CD4-positive, CD25-positive, alpha-beta regulatory T cell (primary cell): ENCODE data around the gene KIF3A. TPM values are rescaled to one million over a fixed set of nuclear protein-coding genes. Genes with fewer than 3 reads are reported as not detected.

Experiments used
- ATAC-seq, 2 donors: fragments of 150-1000 bp; cut with Tn5 transposase; one replicate each; pipeline ENCODE4 v1.10.0; 2021; ENCODE audit warnings: low read depth in 2 of 2, moderate number of reproducible peaks in 2 of 2, moderate library complexity in 1 of 2
- DNase-seq, 3 donors: peaks; one replicate each; pipeline versions ENCODE4 v3.0.0 to v3.0.0-alpha.2; 2012 to 2022; ENCODE audit warnings: mixed read lengths in 1 of 3
- H3K27ac ChIP-seq: one replicate; pipeline ENCODE4 v1.7.0; 2013; ENCODE audit warnings: mild to moderate bottlenecking, low read length; ENCODE audit not compliant: insufficient read depth, poor library complexity, severe bottlenecking
- H3K27me3 ChIP-seq: one replicate; pipeline ENCODE4 v1.7.0; 2013; ENCODE audit warnings: low read length; ENCODE audit not compliant: control insufficient read depth, insufficient read depth
- H3K36me3 ChIP-seq: one replicate; pipeline ENCODE4 v1.7.0; 2013; ENCODE audit warnings: mild to moderate bottlenecking, low read length, moderate library complexity; ENCODE audit not compliant: control insufficient read depth, insufficient read depth
- H3K4me1 ChIP-seq: 2 replicates; pipeline ENCODE4 v1.7.0; 2013; ENCODE audit warnings: mild to moderate bottlenecking, low read length; ENCODE audit not compliant: insufficient read depth, control insufficient read depth, poor library complexity, severe bottlenecking
- H3K4me3 ChIP-seq: one replicate; pipeline ENCODE4 v1.7.0; 2013; ENCODE audit warnings: low read depth, mild to moderate bottlenecking, low read length, moderate library complexity
- H3K9me3 ChIP-seq, 2 experiments: 1 replicate in 1 of 2; 2 replicates in 1 of 2; pipeline ENCODE4 v1.7.0; 2013; ENCODE audit warnings: low read length in 2 of 2, mild to moderate bottlenecking in 1 of 2, moderate library complexity in 1 of 2; ENCODE audit not compliant: control insufficient read depth in 2 of 2
- H3K27ac Mint-ChIP-seq, 3 donors: one replicate each; pipeline ENCODE4 v1.8.0; 2020 to 2022; ENCODE audit warnings: mild to moderate bottlenecking in 3 of 3, mixed read lengths in 3 of 3, moderate library complexity in 2 of 3
- H3K27me3 Mint-ChIP-seq: one replicate; pipeline ENCODE4 v1.8.0; 2022; ENCODE audit warnings: mild to moderate bottlenecking, mixed read lengths
- H3K36me3 Mint-ChIP-seq: one replicate; pipeline ENCODE4 v1.8.0; 2020; ENCODE audit warnings: mixed read lengths
- H3K4me1 Mint-ChIP-seq, 4 donors: one replicate each; pipeline ENCODE4 v1.8.0; 2020 to 2022; ENCODE audit warnings: mixed read lengths in 4 of 4, mild to moderate bottlenecking in 1 of 4
- H3K4me3 Mint-ChIP-seq, 4 donors: one replicate each; pipeline ENCODE4 v1.8.0; 2020 to 2022; ENCODE audit warnings: mild to moderate bottlenecking in 4 of 4, mixed read lengths in 4 of 4, moderate library complexity in 3 of 4
- H3K9me3 Mint-ChIP-seq, 7 donors: one replicate each; pipeline ENCODE4 v1.8.0; 2020 to 2022; ENCODE audit warnings: mixed read lengths in 7 of 7, mild to moderate bottlenecking in 3 of 7, moderate library complexity in 2 of 7
- polyA plus RNA-seq, 4 donors: library from polyadenylated mRNA; unstranded; fragments of 300-500 nt; fragmentation: Illumina TruSeq; gene quantifications; one replicate each; pipeline ENCODE4 v1.2.3, GENCODE V29; 2021
- total RNA-seq: library from RNA; stranded (reverse); gene quantifications from one replicate; pipeline ENCODE4 v1.2.3, GENCODE V29; 2022

Gene KIF3A
- total and polyA plus RNA-seq, 5 donors from 2014 or later: 9.9 to 13.2 (median 12.5) TPM

- Mint-ChIP-seq H3K9me3 (peaks cover 0 to 13% (median 4%) of the 10 kb centered on the region in 7 donors), H3K4me1 (peaks cover 0 to 14% (median 5%) of the 10 kb centered on the region in 4 donors), H3K4me3 (no peak overlapping the region), H3K27ac (no peak overlapping the region), H3K27me3 (peaks cover 59% of the 10 kb centered on the region), H3K36me3 (no peaks in the 10 kb centered on the region)
- no peak for ATAC-seq
- H3K27ac ChIP-seq: no peak overlapping the region
- peaks cover under 1 to 1% of the 10 kb centered on the region in 2 experiments for H3K9me3 ChIP-seq
- DNase-seq: no peak
- H3K27me3 ChIP-seq: peaks cover 9% of the 10 kb centered on the region
- peaks cover 13% of the 10 kb centered on the region for H3K4me1 ChIP-seq
- H3K4me3 ChIP-seq: no peak overlapping the region
- H3K36me3 ChIP-seq: no peaks in the 10 kb centered on the region
Measured at GRCh38 chr5:132653716-132654115, 83.6 kb downstream of the KIF3A start.

GRCh38 chr5:132651838-132652469 lies 85.4 kb downstream of the KIF3A start:
- DNase-seq: no peak
- no peaks in the 10 kb centered on the region for H3K36me3 ChIP-seq
- H3K27ac Mint-ChIP-seq: no peak overlapping the region
- peaks cover 7% of the 10 kb centered on the region for H3K27me3 ChIP-seq
- H3K27ac ChIP-seq: no peak overlapping the region
- H3K9me3 ChIP-seq: peaks cover 11 to 14% of the 10 kb centered on the region in 2 experiments
- no peak overlapping the region for H3K4me3 ChIP-seq
- H3K4me1 ChIP-seq: peaks cover 11% of the 10 kb centered on the region
- peaks cover 61% of the 10 kb centered on the region for H3K27me3 Mint-ChIP-seq
- H3K4me3 Mint-ChIP-seq: no peak overlapping the region
- peaks cover 0 to 8% (median 3%) of the 10 kb centered on the region in 4 donors for H3K4me1 Mint-ChIP-seq
- no peaks in the 10 kb centered on the region for H3K36me3 Mint-ChIP-seq
- ATAC-seq: no peak
- peaks cover 0 to 23% (median 6%) of the 10 kb centered on the region in 7 donors for H3K9me3 Mint-ChIP-seq

- Mint-ChIP-seq H3K27ac (no peak overlapping the region), H3K36me3 (peaks cover 12% of the 10 kb centered on the region)
Measured at GRCh38 chr5:132648355-132648754, 89.0 kb downstream of the KIF3A start.

DNA sequence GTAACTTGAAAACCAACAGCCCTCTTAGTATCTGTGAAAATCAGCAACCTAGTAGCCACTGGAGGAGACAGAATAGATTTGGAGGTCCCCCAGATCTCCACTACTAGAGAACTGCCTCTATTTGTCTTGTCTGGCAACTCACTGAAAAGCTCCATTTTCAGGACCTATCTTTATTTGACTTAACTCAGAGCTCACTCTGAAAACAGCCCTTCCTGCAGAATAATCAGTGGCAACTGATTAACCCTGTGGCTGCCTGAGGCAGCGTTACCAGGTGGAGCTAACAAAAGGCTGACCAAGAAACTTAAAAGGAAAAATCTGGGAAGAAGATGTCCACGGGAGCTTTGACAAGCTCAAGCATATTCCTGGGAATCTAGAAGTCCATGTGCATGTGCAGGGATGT lies 89.9 kb downstream of the KIF3A start:
- no peak for ATAC-seq
- no peak overlapping the region for H3K4me3 Mint-ChIP-seq
- no peaks in the 10 kb centered on the region for H3K4me1 Mint-ChIP-seq
- Histone ChIP-seq H3K9me3 (peaks cover 11 to 14% of the 10 kb centered on the region in 2 experiments), H3K27ac (no peak overlapping the region), H3K4me1 (no peaks in the 10 kb centered on the region), H3K4me3 (no peak overlapping the region), H3K36me3 (peaks cover 9% of the 10 kb centered on the region), H3K27me3 (no peaks in the 10 kb centered on the region)
- H3K27me3 Mint-ChIP-seq: peaks cover 25% of the 10 kb centered on the region
- peaks cover 0 to 23% (median 5%) of the 10 kb centered on the region in 7 donors for H3K9me3 Mint-ChIP-seq
- H3K36me3 Mint-ChIP-seq: peaks cover 21% of the 10 kb centered on the region
- H3K27ac Mint-ChIP-seq: no peak overlapping the region
- no peak for DNase-seq

More at GRCh38 chr5:132648355-132648754, 89.0 kb downstream of the KIF3A start:
- H3K36me3 ChIP-seq: peaks cover under 1% of the 10 kb centered on the region
- no peak for DNase-seq
- H3K4me3 Mint-ChIP-seq: no peak overlapping the region
- no peak for ATAC-seq
- H3K4me1 Mint-ChIP-seq: no peaks in the 10 kb centered on the region
- H3K4me1 ChIP-seq: no peaks in the 10 kb centered on the region
- H3K9me3 ChIP-seq: peaks cover 11 to 14% of the 10 kb centered on the region in 2 experiments
- H3K27me3 ChIP-seq: peaks cover 1% of the 10 kb centered on the region
- no peak overlapping the region for H3K27ac ChIP-seq
- peaks cover 0 to 23% (median 5%) of the 10 kb centered on the region in 7 donors for H3K9me3 Mint-ChIP-seq
- H3K27me3 Mint-ChIP-seq: peaks cover 29% of the 10 kb centered on the region
- H3K4me3 ChIP-seq: no peak overlapping the region

DNA sequence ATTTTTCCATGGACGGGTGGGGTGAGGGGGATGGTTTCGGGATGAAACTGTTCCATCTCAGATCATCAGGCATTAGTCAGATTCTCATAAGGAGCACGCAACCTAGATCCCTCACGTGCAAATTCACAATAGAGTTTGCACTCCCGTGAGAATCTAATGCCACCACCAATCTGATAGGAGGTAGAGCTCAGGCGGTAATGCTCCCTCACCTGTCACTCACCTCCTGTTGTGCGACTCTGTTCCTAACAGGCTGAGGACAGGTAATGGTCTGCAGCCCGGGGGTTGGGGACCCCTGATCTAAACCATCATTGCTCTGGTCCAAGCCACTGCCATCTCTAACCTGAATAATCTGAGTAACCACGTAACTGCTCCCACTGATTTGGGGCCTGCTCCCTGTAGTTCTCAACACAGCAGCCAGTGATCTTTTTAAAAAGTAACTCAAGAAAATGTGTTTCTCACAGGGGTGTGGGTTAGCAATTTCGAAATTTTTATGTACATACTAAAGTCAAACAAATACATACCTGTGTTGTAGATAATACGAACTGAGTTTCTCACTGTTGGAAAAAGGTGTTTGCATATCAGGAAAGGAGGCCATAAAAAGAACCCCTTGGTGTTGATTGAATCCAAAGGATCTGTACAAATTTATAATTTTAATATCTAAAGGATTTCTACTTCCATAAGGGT lies 90.6 kb downstream of the KIF3A start:
- peaks cover 18% of the 10 kb centered on the region for H3K27me3 Mint-ChIP-seq
- Histone ChIP-seq H3K27me3 (no peaks in the 10 kb centered on the region), H3K27ac (no peak overlapping the region), H3K36me3 (peaks cover 17% of the 10 kb centered on the region), H3K4me3 (no peak overlapping the region), H3K4me1 (no peaks in the 10 kb centered on the region), H3K9me3 (peaks cover 11 to 14% of the 10 kb centered on the region in 2 experiments)
- H3K4me3 Mint-ChIP-seq: no peak overlapping the region
- peaks cover 0 to 19% (median 5%) of the 10 kb centered on the region in 7 donors for H3K9me3 Mint-ChIP-seq
- H3K4me1 Mint-ChIP-seq: no peaks in the 10 kb centered on the region
- no peak overlapping the region for H3K27ac Mint-ChIP-seq
- peaks cover 27% of the 10 kb centered on the region for H3K36me3 Mint-ChIP-seq
- DNase-seq (no peak), ATAC-seq (no peak)

GRCh38 chr5:132644177-132644576 lies 93.2 kb downstream of the KIF3A start:
- no peak overlapping the region for H3K27ac ChIP-seq
- peaks cover 11 to 14% of the 10 kb centered on the region in 2 experiments for H3K9me3 ChIP-seq
- Mint-ChIP-seq H3K4me3 (no peak overlapping the region), H3K27ac (no peak overlapping the region), H3K9me3 (peaks cover 0 to 16% (median 3%) of the 10 kb centered on the region in 7 donors), H3K27me3 (peaks cover 7% of the 10 kb centered on the region), H3K4me1 (peaks cover 0 to 2% (median 0%) of the 10 kb centered on the region in 4 donors), H3K36me3 (peaks cover 39% of the 10 kb centered on the region)
- H3K4me1 ChIP-seq: no peaks in the 10 kb centered on the region
- no peak overlapping the region for H3K4me3 ChIP-seq
- peaks cover 41% of the 10 kb centered on the region for H3K36me3 ChIP-seq
- no peak for DNase-seq
- H3K27me3 ChIP-seq: no peaks in the 10 kb centered on the region
- no peak for ATAC-seq
